ENCODE measurements around the gene ADAMTS15. TPM values are rescaled to one million over a fixed set of nuclear protein-coding genes. Genes with fewer than 3 reads are reported as not detected.

Gene ADAMTS15
- total and polyA plus RNA-seq, 2 donors (not counting 3 experiments of a cell fraction or from before 2014, with no cell fraction given) = 0.08 TPM; not detected in 1

GRCh38 chr11:130422251-130422995, 26.0 kb upstream of the ADAMTS15 start:
- BruUV-seq (replicated peaks) = no TSS peak
- Histone ChIP-seq H4K20me1 (replicated peaks; ENCODE audit: control insufficient read depth, extremely low read depth, insufficient read depth, low read length) (no peaks in the 10 kb centered on the region), H3K79me2 (ENCODE audit: control insufficient read depth, insufficient read depth, low read length) (no peaks in the 10 kb centered on the region), H3K9ac (replicated peaks; ENCODE audit: extremely low read depth, insufficient read depth, low read length) (no peak overlapping the region), H3K9me3 (replicated peaks; ENCODE audit: control insufficient read depth, insufficient read depth, low read length) (no peaks in the 10 kb centered on the region), H3K36me3 (ENCODE audit: control insufficient read depth in 2 of 2, extremely low read depth in 1 of 2, insufficient read depth in 2 of 2, low read length in 2 of 2) (no peaks in the 10 kb centered on the region), H3K9me1 (replicated peaks; ENCODE audit: control insufficient read depth, extremely low read depth, insufficient read depth, low read length) (no peaks in the 10 kb centered on the region), H3K4me3 (replicated peaks in 1 of 3; ENCODE audit: insufficient read depth in 1 of 3, low read depth in 1 of 3, low read length in 3 of 3) (no peak overlapping the region), H2AFZ (ENCODE audit: low read depth, low read length) (no peak overlapping the region), H3K27ac (ENCODE audit: insufficient read depth, low read depth, low read length) (no peak overlapping the region), H3K27me3 (ENCODE audit: control insufficient read depth in 2 of 2, insufficient read depth in 2 of 2, low read length in 2 of 2) (peaks cover 17 to 20% of the 10 kb centered on the region in 2 experiments), H3K4me1 (ENCODE audit: control insufficient read depth, extremely low read depth, insufficient read depth, low read length) (no peaks in the 10 kb centered on the region), H3K4me2 (ENCODE audit: insufficient read depth, low read length) (no peak overlapping the region)
- intact Hi-C loops (cut with micrococcal nuclease) = no loop called here
- dilution Hi-C loops (cut with MboI; ENCODE audit: extremely low pct_ligation_motif_present, low sequenced_read_pairs) = no loop called here
- CTCF ChIA-PET = no interaction called here
- FAIRE-seq = no peak
- no peak for DNase-seq (ENCODE audit: low read depth, low spot score)
- TF ChIP-seq POLR2A (IDR thresholded peaks at IDR 0.05; ENCODE audit: low read depth, low read length) = no peak
- no peak for TF ChIP-seq JUN (IDR thresholded peaks at IDR 0.05; ENCODE audit: borderline replicate concordance, insufficient read depth, insufficient read length, low read depth)
- TF ChIP-seq POLR2AphosphoS5 (IDR thresholded peaks at IDR 0.05; ENCODE audit: insufficient read depth, low read depth, low read length) = no peak
- TF ChIP-seq GATA2 (IDR thresholded peaks at IDR 0.05; ENCODE audit: insufficient read depth, insufficient read length, low read depth, low read length) = no peak
- no peak for TF ChIP-seq FOS (IDR thresholded peaks at IDR 0.05; ENCODE audit: borderline replicate concordance, insufficient read depth, low read length)
- no peak for TF ChIP-seq EZH2 (IDR thresholded peaks at IDR 0.05; ENCODE audit: borderline replicate concordance, low read depth, low read length, severe bottlenecking)
- TF ChIP-seq CTCF (IDR thresholded peaks at IDR 0.05; ENCODE audit: extremely low read depth in 1 of 2, insufficient read depth in 1 of 2, low read depth in 1 of 2, low read length in 2 of 2) = no peak
- TF ChIP-seq MYC (IDR thresholded peaks at IDR 0.05; ENCODE audit: low read depth, low read length) = no peak
- TF ChIP-seq MAX (IDR thresholded peaks at IDR 0.05; ENCODE audit: insufficient read depth, insufficient read length) = no peak
- POLR2A ChIA-PET = no interaction called here

Data from endothelial cell of umbilical vein (primary cell).